Measurements from ENCODE around the gene SMAP2.

DNA sequence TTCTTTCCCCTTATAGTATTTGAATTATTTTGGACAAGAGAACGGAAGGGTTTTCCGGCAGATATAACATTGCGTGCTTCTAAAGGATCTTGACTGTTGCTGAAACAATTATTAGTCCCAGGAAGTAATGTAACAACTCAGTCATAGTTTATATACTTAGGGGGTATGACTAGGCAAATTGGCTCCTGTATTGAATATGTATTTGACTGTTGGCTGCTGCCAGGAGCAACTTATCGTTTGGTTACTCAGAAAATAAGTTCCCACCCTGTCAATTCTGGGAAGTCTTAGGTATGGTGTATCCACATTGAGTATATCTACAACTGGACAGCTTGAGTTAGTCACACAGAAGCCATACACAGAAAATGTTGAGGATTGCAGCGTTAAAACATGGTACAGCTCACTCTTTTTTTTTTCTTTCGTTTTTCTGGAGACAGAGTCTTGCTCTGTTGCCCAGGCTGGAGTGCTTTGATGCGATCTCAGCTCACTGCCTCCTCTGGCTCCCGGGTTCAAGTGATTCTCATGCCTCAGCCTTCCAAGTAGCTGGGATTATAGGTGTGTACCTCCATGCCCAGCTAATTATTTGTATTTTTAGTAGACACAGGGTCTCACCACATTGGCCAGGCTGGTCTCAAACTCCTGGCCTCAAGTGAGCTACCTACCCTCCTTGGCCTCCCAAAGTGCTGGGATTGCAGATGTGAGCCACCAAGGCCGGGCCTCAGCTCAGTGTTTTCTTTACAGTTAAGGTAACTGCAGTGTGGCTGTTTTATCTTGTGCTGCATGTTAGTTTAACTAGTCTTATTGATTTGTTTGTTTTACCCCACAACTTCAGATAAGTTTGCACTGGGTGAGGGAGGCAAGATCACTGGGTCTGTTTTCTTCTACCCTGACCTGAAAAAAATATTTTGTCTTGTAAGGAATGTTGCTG lies 10.2 kb downstream of the SMAP2 start:
- TF ChIP-seq, protein P1, sequence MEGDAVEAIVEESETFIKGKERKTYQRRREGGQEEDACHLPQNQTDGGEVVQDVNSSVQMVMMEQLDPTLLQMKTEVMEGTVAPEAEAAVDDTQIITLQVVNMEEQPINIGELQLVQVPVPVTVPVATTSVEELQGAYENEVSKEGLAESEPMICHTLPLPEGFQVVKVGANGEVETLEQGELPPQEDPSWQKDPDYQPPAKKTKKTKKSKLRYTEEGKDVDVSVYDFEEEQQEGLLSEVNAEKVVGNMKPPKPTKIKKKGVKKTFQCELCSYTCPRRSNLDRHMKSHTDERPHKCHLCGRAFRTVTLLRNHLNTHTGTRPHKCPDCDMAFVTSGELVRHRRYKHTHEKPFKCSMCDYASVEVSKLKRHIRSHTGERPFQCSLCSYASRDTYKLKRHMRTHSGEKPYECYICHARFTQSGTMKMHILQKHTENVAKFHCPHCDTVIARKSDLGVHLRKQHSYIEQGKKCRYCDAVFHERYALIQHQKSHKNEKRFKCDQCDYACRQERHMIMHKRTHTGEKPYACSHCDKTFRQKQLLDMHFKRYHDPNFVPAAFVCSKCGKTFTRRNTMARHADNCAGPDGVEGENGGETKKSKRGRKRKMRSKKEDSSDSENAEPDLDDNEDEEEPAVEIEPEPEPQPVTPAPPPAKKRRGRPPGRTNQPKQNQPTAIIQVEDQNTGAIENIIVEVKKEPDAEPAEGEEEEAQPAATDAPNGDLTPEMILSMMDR (IDR thresholded peaks at IDR 0.05): no peak
- TF ChIP-seq POLR2A (IDR thresholded peaks at IDR 0.05): no peak

All from body of pancreas (tissue), 4 donors.